HG02943 (cell line): ENCODE results near the gene DSCAML1.

ENCODE experiments used
- ATAC-seq: cut with Tn5 transposase; IDR thresholded peaks from one replicate; pipeline ENCODE4 v1.9.1; 2021; ENCODE audit warnings: mild to moderate bottlenecking, low read depth, moderate library complexity; ENCODE audit not compliant: unreplicated experiment

Gene DSCAML1

GRCh38 chr11:117704395-117705100 is 92.5 kb downstream of the DSCAML1 start:
- ATAC-seq, result no peak

- no peak for ATAC-seq
Observed at GRCh38 chr11:117702946-117703598, 93.9 kb downstream of the DSCAML1 start.

GRCh38 chr11:117701781-117702180 is 95.2 kb downstream of the DSCAML1 start:
- ATAC-seq, result no peak

GRCh38 chr11:117700551-117700950 is 96.5 kb downstream of the DSCAML1 start:
- no peak for ATAC-seq

- no peak for ATAC-seq
Observed at GRCh38 chr11:117697319-117697718, 99.7 kb downstream of the DSCAML1 start.

GRCh38 chr11:117696540-117696939 is 100.5 kb downstream of the DSCAML1 start:
- ATAC-seq, result no peak

- no peak for ATAC-seq
Observed at GRCh38 chr11:117693344-117693743, 103.7 kb downstream of the DSCAML1 start.

GRCh38 chr11:117691516-117691915 is 105.5 kb downstream of the DSCAML1 start:
- ATAC-seq, result no peak

- no peak for ATAC-seq
Observed at GRCh38 chr11:117691218-117691514, 105.8 kb downstream of the DSCAML1 start.

- no peak for ATAC-seq
Observed at GRCh38 chr11:117690484-117691217, 106.4 kb downstream of the DSCAML1 start.

GRCh38 chr11:117688255-117688797 is 108.7 kb downstream of the DSCAML1 start:
- ATAC-seq, result no peak

GRCh38 chr11:117687776-117688175 is 109.2 kb downstream of the DSCAML1 start:
- ATAC-seq, result no peak

GRCh38 chr11:117686711-117687110 is 110.3 kb downstream of the DSCAML1 start:
- no peak for ATAC-seq

GRCh38 chr11:117685566-117685965 is 111.5 kb downstream of the DSCAML1 start:
- no peak for ATAC-seq

GRCh38 chr11:117684731-117685130 is 112.3 kb downstream of the DSCAML1 start:
- no peak for ATAC-seq

- no peak for ATAC-seq
Observed at GRCh38 chr11:117684111-117684510, 112.9 kb downstream of the DSCAML1 start.

GRCh38 chr11:117681438-117681837 is 115.6 kb downstream of the DSCAML1 start:
- ATAC-seq, result no peak

- ATAC-seq, result no peak
Observed at GRCh38 chr11:117679461-117679860, 117.6 kb downstream of the DSCAML1 start.

- no peak for ATAC-seq
Observed at GRCh38 chr11:117678658-117679406, 118.2 kb downstream of the DSCAML1 start.

- no peak for ATAC-seq
Observed at GRCh38 chr11:117677729-117678310, 119.2 kb downstream of the DSCAML1 start.
